Activated T-cell treated with anti-CD3 and anti-CD28 coated beads for 24 hours (primary cell): Measurements from ENCODE around the gene RAP1GAP2.
"Not testable (repeated sequence)": the region's sequence is repeated elsewhere in the genome, so short reads cannot be mapped to it uniquely, and the experiment has no call there.

ENCODE experiments used
- DNase-seq: peaks from one replicate; pipeline ENCODE4 v3.0.0-alpha.2; 2020; ENCODE audit warnings: low read depth

The RAP1GAP2 gene

GRCh38 chr17:2796164-2797125, at the start of gene RAP1GAP2:
Gene RAP1GAP2 (plus strand): TSS chr17:2796438. CDS start chr17:2796528, 90 bp downstream.
- peak; percentile 44 for DNase-seq

GRCh38 chr17:2749058-2749783, 47.0 kb upstream of the RAP1GAP2 start, which contains the start of gene CCDC92B:
Gene CCDC92B (minus strand): TSS chr17:2749652. CDS start chr17:2735145, 14,507 bp downstream.
- no peak for DNase-seq

GRCh38 chr17:2749784-2750181, 46.5 kb upstream of the RAP1GAP2 start:
- DNase-seq, result peak; percentile 68

DNA sequence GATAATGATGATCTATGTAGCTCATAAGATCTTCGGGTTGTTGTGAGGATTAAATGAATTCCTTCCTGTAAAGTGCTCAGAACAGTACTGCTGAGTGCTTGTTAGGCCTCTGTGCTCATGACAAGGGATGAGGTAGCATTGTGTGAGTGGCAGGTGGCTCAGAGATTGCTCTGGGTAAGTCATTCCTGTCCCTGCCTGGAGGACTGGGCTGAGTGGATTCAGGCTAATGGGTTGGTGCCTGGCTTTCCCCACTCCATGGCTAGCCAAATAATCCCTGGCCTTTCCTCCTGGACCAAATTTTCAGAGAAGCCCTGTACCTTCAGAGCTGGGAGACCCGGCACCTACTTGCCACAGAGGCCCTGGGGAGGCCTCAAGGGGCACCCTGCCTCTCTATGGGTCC, 45.5 kb upstream of the RAP1GAP2 start:
- no peak for DNase-seq

- no peak for DNase-seq
Observed at GRCh38 chr17:2751491-2751890, 44.7 kb upstream of the RAP1GAP2 start.

GRCh38 chr17:2755891-2756724, 40.1 kb upstream of the RAP1GAP2 start:
- no peak for DNase-seq

DNA sequence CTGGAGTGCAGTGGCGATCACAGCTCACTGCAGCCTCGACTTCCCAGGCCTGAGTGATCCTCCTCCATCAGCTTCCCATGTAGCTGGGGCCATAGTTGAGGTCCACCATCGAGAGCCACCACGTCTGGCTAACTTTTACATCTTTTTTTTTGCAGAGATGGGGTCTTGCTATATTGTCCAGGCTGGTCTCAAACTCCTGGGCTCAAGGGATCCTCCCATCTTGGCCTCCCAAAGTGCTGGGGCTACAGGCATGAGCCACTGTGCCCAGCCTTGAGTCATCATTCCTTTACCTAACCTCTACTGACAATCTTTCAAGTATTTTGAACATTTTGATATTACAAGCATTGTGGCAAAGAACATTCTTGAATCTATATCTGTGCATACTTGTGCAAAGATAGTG, 37.4 kb upstream of the RAP1GAP2 start:
- DNase-seq, result no peak

- DNase-seq, result no peak
Observed at GRCh38 chr17:2770129-2770528, 26.1 kb upstream of the RAP1GAP2 start.

DNA sequence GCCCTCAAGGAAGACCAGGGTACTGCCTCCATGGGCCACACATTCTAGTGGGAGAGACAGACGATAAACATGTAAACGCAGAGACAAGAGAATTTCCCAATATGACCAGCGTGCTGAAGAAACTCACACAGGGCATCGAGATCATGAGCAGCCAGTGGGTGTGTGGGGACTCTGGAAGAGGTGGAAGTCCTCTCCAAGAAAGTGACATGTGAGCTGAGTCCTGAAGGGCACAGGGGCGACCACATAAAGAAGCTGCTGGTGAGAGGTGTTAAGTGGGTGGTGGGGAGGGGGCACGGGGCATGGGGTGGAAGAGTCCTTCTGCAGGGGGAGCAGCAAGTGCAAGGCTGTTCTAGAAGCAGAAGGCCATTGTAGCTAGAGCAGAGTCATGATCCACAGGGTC, 21.0 kb upstream of the RAP1GAP2 start:
- DNase-seq, result no peak

- no peak for DNase-seq
Observed at GRCh38 chr17:2776589-2777241, 19.5 kb upstream of the RAP1GAP2 start.

DNA sequence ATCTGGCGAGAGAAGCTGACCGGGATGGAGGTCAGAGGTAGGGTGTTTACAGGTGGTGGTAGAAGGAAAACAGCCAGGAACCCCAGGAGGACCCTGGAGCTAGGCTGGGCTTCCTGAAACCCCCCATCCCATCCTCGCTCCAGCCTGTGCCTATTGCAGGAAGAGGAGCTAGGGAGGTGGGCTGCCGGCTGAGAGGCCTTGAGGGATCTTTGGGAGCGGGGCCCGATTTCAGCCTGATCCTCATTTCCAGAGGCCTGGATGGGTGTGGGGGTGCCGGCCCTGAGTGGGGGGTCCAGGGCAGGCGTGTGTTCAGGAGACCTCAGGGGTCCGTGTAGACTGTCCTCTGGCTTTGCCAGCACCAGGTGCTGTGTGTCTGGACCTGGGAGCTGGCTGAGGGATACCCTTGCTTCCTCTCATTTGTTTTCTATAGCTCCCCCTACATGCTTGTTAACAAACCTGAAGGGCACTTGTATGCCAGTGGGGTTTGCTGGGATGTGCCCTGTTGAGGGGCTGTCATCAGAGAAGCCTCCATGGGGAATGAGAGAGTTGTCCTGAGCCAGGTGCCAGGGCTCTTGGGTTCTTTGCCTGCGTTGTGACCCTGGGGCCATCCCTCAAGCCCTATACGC, 18.9 kb upstream of the RAP1GAP2 start:
- no peak for DNase-seq

GRCh38 chr17:2778489-2778888, 17.7 kb upstream of the RAP1GAP2 start:
- no peak for DNase-seq

DNA sequence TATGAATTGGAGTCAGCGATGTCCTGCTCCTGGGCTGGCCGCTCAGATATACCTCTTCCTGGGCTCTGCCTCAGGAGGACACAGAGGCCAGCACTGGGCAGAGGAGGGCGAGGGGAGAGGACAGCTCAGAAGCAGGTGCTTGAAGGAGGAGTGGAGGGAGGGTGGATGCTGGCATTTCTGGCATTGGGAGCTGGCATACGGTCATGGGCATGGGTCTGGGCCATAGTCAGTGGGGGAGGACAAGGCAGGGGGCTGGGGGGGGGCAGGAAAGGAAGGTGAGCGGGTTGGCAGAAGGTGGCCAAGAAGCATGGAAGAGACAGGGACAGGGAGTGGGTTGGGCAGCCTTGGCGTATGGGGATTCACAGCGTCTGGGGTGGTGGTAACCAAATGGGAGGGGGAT, 16.7 kb upstream of the RAP1GAP2 start:
- DNase-seq, result no peak

DNA sequence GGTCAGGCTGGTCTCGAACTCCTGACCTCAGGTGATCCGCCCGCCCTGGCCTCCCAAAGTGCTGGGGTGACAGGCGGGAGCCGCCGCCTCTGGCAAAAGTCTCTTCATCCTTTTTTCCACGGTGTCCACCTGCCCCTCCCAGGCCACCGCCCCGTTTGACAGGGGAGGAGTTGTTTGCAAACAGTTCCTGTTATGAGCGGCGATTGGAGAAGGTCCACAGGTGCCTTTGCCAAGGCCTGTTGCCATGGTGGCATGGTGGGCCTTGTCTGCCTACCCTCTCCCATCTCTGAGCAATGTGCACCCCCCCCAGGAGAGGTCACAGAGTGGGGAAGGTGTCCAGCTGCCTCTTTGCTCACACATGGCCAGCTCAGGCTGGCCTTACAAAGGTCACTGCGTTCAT, 16.0 kb upstream of the RAP1GAP2 start:
- no peak for DNase-seq

GRCh38 chr17:2780931-2781454, 15.2 kb upstream of the RAP1GAP2 start:
- no peak for DNase-seq

- DNase-seq, result not testable (repeated sequence)
Observed at GRCh38 chr17:2781598-2781997, 14.6 kb upstream of the RAP1GAP2 start.

GRCh38 chr17:2782055-2782454, 14.2 kb upstream of the RAP1GAP2 start:
- no peak for DNase-seq

DNA sequence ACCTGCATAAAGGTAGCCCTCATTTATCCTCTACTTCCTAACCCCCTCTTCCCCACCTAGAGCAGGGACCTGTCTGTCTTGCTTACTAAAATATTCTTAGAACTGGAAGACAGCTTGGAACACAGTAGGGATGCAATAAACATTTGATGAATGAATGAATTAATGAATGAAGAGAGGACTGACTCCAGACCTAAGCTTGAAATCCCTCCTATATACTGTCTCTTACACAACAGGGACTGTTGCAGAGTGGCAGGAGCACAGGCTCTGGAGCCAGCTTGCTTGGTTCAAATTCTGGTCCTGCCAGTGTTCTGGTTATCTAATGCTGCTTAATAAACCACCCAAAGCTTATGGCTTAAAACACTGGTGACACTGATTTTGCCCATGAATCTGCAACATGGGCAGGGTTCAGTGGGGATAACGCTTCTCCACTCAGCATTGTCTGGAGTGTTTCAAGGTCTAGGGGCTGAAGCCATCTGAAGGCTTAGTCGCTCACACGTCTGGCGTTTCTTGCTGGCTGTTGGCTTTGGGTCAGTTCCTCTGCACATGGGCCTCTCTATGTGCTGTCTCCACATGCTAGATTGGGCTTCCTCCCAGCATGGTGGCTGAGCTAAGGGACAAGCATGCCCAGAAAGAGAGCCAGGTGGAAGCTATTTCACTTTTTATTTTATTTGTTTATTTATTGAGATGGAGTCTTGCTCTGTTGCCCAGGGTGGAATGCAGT, 12.8 kb upstream of the RAP1GAP2 start:
- DNase-seq, result no peak

GRCh38 chr17:2784864-2785263, 11.4 kb upstream of the RAP1GAP2 start:
- DNase-seq, result no peak

GRCh38 chr17:2785376-2785775, 10.9 kb upstream of the RAP1GAP2 start:
- DNase-seq, result not testable (repeated sequence)
